Measurements from ENCODE around the gene FYTTD1.

Gene FYTTD1

GRCh38 chr3:197811343-197811742 is 61.7 kb downstream of the FYTTD1 start:
- Histone ChIP-seq H3K36me3 (ENCODE audit: control insufficient read depth, low read depth, low read length) (no peaks in the 10 kb centered on the region), H3K27me3 (ENCODE audit: control insufficient read depth, insufficient read depth, low read length) (no peaks in the 10 kb centered on the region)

GRCh38 chr3:197814372-197814771 is 64.7 kb downstream of the FYTTD1 start:
- H3K36me3 ChIP-seq (ENCODE audit: control insufficient read depth, low read depth, low read length), result no peaks in the 10 kb centered on the region
- no peak overlapping the region for H3K27ac ChIP-seq (ENCODE audit: low read length)
- no peaks in the 10 kb centered on the region for H3K4me1 ChIP-seq (ENCODE audit: control insufficient read depth, low read depth, low read length)
- no peaks in the 10 kb centered on the region for H3K27me3 ChIP-seq (ENCODE audit: control insufficient read depth, insufficient read depth, low read length)
- H3K4me3 ChIP-seq (ENCODE audit: low read length), result no peak overlapping the region
- H3K9ac ChIP-seq (ENCODE audit: low read length), result no peak overlapping the region
- no peaks in the 10 kb centered on the region for H3K9me3 ChIP-seq (ENCODE audit: control insufficient read depth, low read depth, low read length)

More at GRCh38 chr3:197811343-197811742, 61.7 kb downstream of the FYTTD1 start:
- no peak overlapping the region for H3K27ac ChIP-seq (ENCODE audit: low read length)
- H3K9me3 ChIP-seq (ENCODE audit: control insufficient read depth, low read depth, low read length), result no peaks in the 10 kb centered on the region
- no peak overlapping the region for H3K9ac ChIP-seq (ENCODE audit: low read length)
- H3K4me3 ChIP-seq (ENCODE audit: low read length), result no peak overlapping the region
- H3K4me1 ChIP-seq (ENCODE audit: control insufficient read depth, low read depth, low read length), result no peaks in the 10 kb centered on the region

GRCh38 chr3:197820550-197821335 is 71.1 kb downstream of the FYTTD1 start:
- Histone ChIP-seq H3K27ac (ENCODE audit: low read length) (no peak overlapping the region), H3K27me3 (ENCODE audit: control insufficient read depth, insufficient read depth, low read length) (no peaks in the 10 kb centered on the region), H3K9ac (ENCODE audit: low read length) (no peak overlapping the region), H3K4me1 (ENCODE audit: control insufficient read depth, low read depth, low read length) (no peaks in the 10 kb centered on the region), H3K9me3 (ENCODE audit: control insufficient read depth, low read depth, low read length) (no peaks in the 10 kb centered on the region), H3K4me3 (ENCODE audit: low read length) (no peak overlapping the region), H3K36me3 (ENCODE audit: control insufficient read depth, low read depth, low read length) (peaks cover 26% of the 10 kb centered on the region)

- Histone ChIP-seq H3K27ac (ENCODE audit: low read length) (no peak overlapping the region), H3K4me1 (ENCODE audit: control insufficient read depth, low read depth, low read length) (no peaks in the 10 kb centered on the region), H3K36me3 (ENCODE audit: control insufficient read depth, low read depth, low read length) (peaks cover 59% of the 10 kb centered on the region), H3K9ac (ENCODE audit: low read length) (no peak overlapping the region), H3K27me3 (ENCODE audit: control insufficient read depth, insufficient read depth, low read length) (no peaks in the 10 kb centered on the region), H3K4me3 (ENCODE audit: low read length) (no peak overlapping the region), H3K9me3 (ENCODE audit: control insufficient read depth, low read depth, low read length) (no peaks in the 10 kb centered on the region)
Measured at GRCh38 chr3:197829397-197830045, 79.8 kb downstream of the FYTTD1 start.

- Histone ChIP-seq H3K9ac (ENCODE audit: low read length) (no peak overlapping the region), H3K36me3 (ENCODE audit: control insufficient read depth, low read depth, low read length) (peaks cover 60% of the 10 kb centered on the region), H3K27me3 (ENCODE audit: control insufficient read depth, insufficient read depth, low read length) (no peaks in the 10 kb centered on the region), H3K4me1 (ENCODE audit: control insufficient read depth, low read depth, low read length) (no peaks in the 10 kb centered on the region), H3K9me3 (ENCODE audit: control insufficient read depth, low read depth, low read length) (no peaks in the 10 kb centered on the region), H3K27ac (ENCODE audit: low read length) (no peak overlapping the region), H3K4me3 (ENCODE audit: low read length) (no peak overlapping the region)
Measured at GRCh38 chr3:197830308-197830966, 80.8 kb downstream of the FYTTD1 start.

- Histone ChIP-seq H3K36me3 (ENCODE audit: control insufficient read depth, low read depth, low read length) (peaks cover 62% of the 10 kb centered on the region), H3K9ac (ENCODE audit: low read length) (no peak overlapping the region), H3K9me3 (ENCODE audit: control insufficient read depth, low read depth, low read length) (no peaks in the 10 kb centered on the region), H3K27ac (ENCODE audit: low read length) (no peak overlapping the region), H3K27me3 (ENCODE audit: control insufficient read depth, insufficient read depth, low read length) (no peaks in the 10 kb centered on the region), H3K4me1 (ENCODE audit: control insufficient read depth, low read depth, low read length) (no peaks in the 10 kb centered on the region), H3K4me3 (ENCODE audit: low read length) (no peak overlapping the region)
Measured at GRCh38 chr3:197830967-197831313, 81.3 kb downstream of the FYTTD1 start.

GRCh38 chr3:197833930-197834715 is 84.4 kb downstream of the FYTTD1 start:
- H3K9me3 ChIP-seq (ENCODE audit: control insufficient read depth, low read depth, low read length), result no peaks in the 10 kb centered on the region
- H3K4me1 ChIP-seq (ENCODE audit: control insufficient read depth, low read depth, low read length), result no peaks in the 10 kb centered on the region
- H3K4me3 ChIP-seq (ENCODE audit: low read length), result no peak overlapping the region
- no peak overlapping the region for H3K27ac ChIP-seq (ENCODE audit: low read length)
- H3K9ac ChIP-seq (ENCODE audit: low read length), result no peak overlapping the region
- H3K36me3 ChIP-seq (ENCODE audit: control insufficient read depth, low read depth, low read length), result peaks cover 58% of the 10 kb centered on the region
- H3K27me3 ChIP-seq (ENCODE audit: control insufficient read depth, insufficient read depth, low read length), result no peaks in the 10 kb centered on the region

- Histone ChIP-seq H3K9ac (ENCODE audit: low read length) (no peak overlapping the region), H3K4me1 (ENCODE audit: control insufficient read depth, low read depth, low read length) (no peaks in the 10 kb centered on the region), H3K36me3 (ENCODE audit: control insufficient read depth, low read depth, low read length) (peaks cover 58% of the 10 kb centered on the region), H3K4me3 (ENCODE audit: low read length) (no peak overlapping the region), H3K27ac (ENCODE audit: low read length) (no peak overlapping the region), H3K27me3 (ENCODE audit: control insufficient read depth, insufficient read depth, low read length) (no peaks in the 10 kb centered on the region), H3K9me3 (ENCODE audit: control insufficient read depth, low read depth, low read length) (no peaks in the 10 kb centered on the region)
Measured at GRCh38 chr3:197835509-197835908, 85.8 kb downstream of the FYTTD1 start.

GRCh38 chr3:197836244-197836643 is 86.6 kb downstream of the FYTTD1 start:
- Histone ChIP-seq H3K9me3 (ENCODE audit: control insufficient read depth, low read depth, low read length) (no peaks in the 10 kb centered on the region), H3K27ac (ENCODE audit: low read length) (no peak overlapping the region), H3K9ac (ENCODE audit: low read length) (no peak overlapping the region), H3K4me1 (ENCODE audit: control insufficient read depth, low read depth, low read length) (no peaks in the 10 kb centered on the region), H3K4me3 (ENCODE audit: low read length) (no peak overlapping the region), H3K27me3 (ENCODE audit: control insufficient read depth, insufficient read depth, low read length) (no peaks in the 10 kb centered on the region), H3K36me3 (ENCODE audit: control insufficient read depth, low read depth, low read length) (peaks cover 58% of the 10 kb centered on the region)
